Fibroblast of mammary gland (primary cell): Measurements from ENCODE around the gene ITGB1BP1.

Source experiments
- DNase-seq: peaks from one replicate; pipeline ENCODE4 v3.0.0-alpha.2; 2010; ENCODE audit warnings: low read depth
- H3K4me3 ChIP-seq: 2 replicates; pipeline ENCODE4 v1.5.1; 2011; ENCODE audit warnings: low read depth, mild to moderate bottlenecking, low read length, moderate library complexity; ENCODE audit not compliant: control insufficient read depth
- CTCF ChIP-seq: conservative IDR thresholded peaks from 2 replicates; pipeline ENCODE4 v1.5.1; 2011; ENCODE audit warnings: low read depth, low read length, inconsistent platforms; ENCODE audit not compliant: control insufficient read depth, insufficient read depth

ITGB1BP1 gene

GRCh38 chr2:9419541-9419940 is 3.8 kb downstream of the ITGB1BP1 start:
- DNase-seq = no peak
- no peak for TF ChIP-seq CTCF
- H3K4me3 ChIP-seq = no peak overlapping the region

GRCh38 chr2:9418746-9419145 is 4.6 kb downstream of the ITGB1BP1 start:
- no peak for DNase-seq
- no peak overlapping the region for H3K4me3 ChIP-seq
- TF ChIP-seq CTCF = no peak

- DNase-seq = no peak
- H3K4me3 ChIP-seq = no peak overlapping the region
- TF ChIP-seq CTCF = no peak
Observed at GRCh38 chr2:9417725-9418124, 5.6 kb downstream of the ITGB1BP1 start.

GRCh38 chr2:9416962-9417316 is 6.4 kb downstream of the ITGB1BP1 start:
- no peak for TF ChIP-seq CTCF
- DNase-seq = no peak
- no peak overlapping the region for H3K4me3 ChIP-seq

- no peak for TF ChIP-seq CTCF
- no peak for DNase-seq
- H3K4me3 ChIP-seq = no peak overlapping the region
Observed at GRCh38 chr2:9416267-9416961, 6.9 kb downstream of the ITGB1BP1 start.

GRCh38 chr2:9415516-9416169 is 7.7 kb downstream of the ITGB1BP1 start:
- H3K4me3 ChIP-seq = no peak overlapping the region
- TF ChIP-seq CTCF = no peak
- peak; percentile 41 for DNase-seq
